GM18502 (cell line): Measurements from ENCODE around the gene CCDC78.
"Not testable (repeated sequence)": the region's sequence is repeated elsewhere in the genome, so short reads cannot be mapped to it uniquely, and the experiment has no call there.

ENCODE experiments used
- ATAC-seq: cut with Tn5 transposase; IDR thresholded peaks from one replicate; pipeline ENCODE4 v1.9.1; 2021; ENCODE audit warnings: mild to moderate bottlenecking; ENCODE audit not compliant: unreplicated experiment, poor library complexity

CCDC78 gene

GRCh38 chr16:700684-701584 lies 25.3 kb downstream of the CCDC78 start:
- ATAC-seq, result no peak

- no peak for ATAC-seq
Measured at GRCh38 chr16:698911-699671, 27.2 kb downstream of the CCDC78 start.

- ATAC-seq, result no peak
Measured at GRCh38 chr16:695355-696089, 30.7 kb downstream of the CCDC78 start.

GRCh38 chr16:694863-695354 lies 31.3 kb downstream of the CCDC78 start:
- ATAC-seq, result no peak

GRCh38 chr16:694187-694862 lies 31.9 kb downstream of the CCDC78 start:
- no peak for ATAC-seq

- no peak for ATAC-seq
Measured at GRCh38 chr16:693766-694165, 32.5 kb downstream of the CCDC78 start.

- no peak for ATAC-seq
Measured at GRCh38 chr16:693364-693763, 32.9 kb downstream of the CCDC78 start.

GRCh38 chr16:692356-693108 lies 33.7 kb downstream of the CCDC78 start:
- no peak for ATAC-seq

- not testable (repeated sequence) for ATAC-seq
Measured at GRCh38 chr16:691242-691641, 35.0 kb downstream of the CCDC78 start.

- ATAC-seq, result no peak
Measured at GRCh38 chr16:689175-689897, 36.9 kb downstream of the CCDC78 start.

GRCh38 chr16:687499-687898 lies 38.7 kb downstream of the CCDC78 start:
- no peak for ATAC-seq

GRCh38 chr16:686459-687260 lies 39.6 kb downstream of the CCDC78 start:
- no peak for ATAC-seq

- no peak for ATAC-seq
Measured at GRCh38 chr16:685967-686366, 40.3 kb downstream of the CCDC78 start.

GRCh38 chr16:684961-685696 lies 41.1 kb downstream of the CCDC78 start:
- no peak for ATAC-seq

- ATAC-seq, result peak; percentile 68
Measured at GRCh38 chr16:684071-684794, 42.0 kb downstream of the CCDC78 start, which contains the start of gene JMJD8. JMJD8 (minus strand) TSS chr16:684334; CDS start chr16:684319, 15 bp downstream.

GRCh38 chr16:683396-684070 lies 42.7 kb downstream of the CCDC78 start:
- ATAC-seq, result no peak
